ENCODE data around the gene EIF5.
A peak's percentile ranks its signal among the peaks of the same experiment; 100 is the strongest.

EIF5 gene

DNA sequence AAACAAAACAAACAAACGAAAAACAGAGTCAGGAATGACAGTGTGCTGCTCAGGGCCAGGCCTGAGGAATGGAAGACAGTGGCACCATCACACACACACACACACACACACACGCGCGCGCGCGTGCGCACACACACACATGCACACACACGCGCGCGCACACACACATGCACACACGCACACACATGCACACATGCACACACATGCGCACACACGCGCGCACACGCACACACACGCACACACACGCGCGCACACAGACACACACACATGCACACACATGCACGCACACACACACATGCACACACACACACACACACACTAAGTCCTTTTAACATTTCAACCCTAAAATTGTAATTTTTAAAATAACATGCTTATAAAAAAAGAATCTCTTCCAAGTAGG lies 38.0 kb downstream of the EIF5 start:
- DNase-seq (ENCODE audit: low spot score), result no peak

GRCh38 chr14:103372552-103373304 lies 38.7 kb downstream of the EIF5 start:
- no peak for DNase-seq (ENCODE audit: low spot score)

DNA sequence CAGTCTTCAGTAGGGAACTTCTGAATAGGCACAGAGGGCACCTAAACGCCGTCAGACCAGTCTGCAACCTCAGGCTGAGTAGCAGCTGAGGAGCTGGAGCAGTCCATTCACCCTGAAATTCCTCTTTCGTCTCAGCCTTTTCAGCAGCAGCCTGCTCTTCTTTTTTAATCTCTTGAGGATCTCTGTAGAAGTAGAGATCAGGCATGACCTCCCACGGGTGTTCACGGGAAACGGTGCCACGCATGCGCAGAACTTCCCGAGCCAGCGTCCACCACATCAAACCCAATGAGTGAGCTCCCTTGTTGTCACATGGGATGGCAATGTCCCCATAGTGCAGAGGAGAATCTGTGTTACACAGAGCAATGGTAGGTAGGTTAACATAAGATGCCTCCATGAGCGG lies 40.1 kb downstream of the EIF5 start:
- DNase-seq (ENCODE audit: low spot score), result no peak

DNA sequence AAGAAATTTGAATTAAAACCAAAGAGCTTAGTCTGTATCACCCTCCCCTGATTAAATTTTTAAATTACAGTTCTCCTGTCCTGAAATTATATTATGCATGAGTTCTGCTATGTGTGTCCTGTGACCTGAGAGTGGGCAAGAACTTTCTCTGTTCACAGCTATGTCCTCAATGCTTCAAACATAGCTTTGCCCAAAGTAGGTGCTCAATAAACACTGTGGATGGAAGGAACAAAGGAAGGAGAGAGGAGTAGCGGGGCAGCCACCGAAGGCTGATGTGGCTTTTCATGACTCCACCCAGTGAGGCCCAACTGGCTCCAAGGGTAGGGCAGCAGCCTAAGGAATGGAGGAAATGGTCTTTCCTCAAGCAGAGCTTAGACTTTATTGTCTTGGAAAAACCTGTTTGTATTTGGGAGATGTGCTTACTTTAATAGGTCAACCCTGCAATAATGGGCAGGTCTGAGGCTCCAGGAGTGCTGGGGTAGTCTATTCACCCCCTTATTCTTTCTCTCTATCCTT lies 43.5 kb downstream of the EIF5 start:
- DNase-seq (ENCODE audit: low spot score), result no peak

GRCh38 chr14:103378038-103378854 lies 44.2 kb downstream of the EIF5 start:
- no peak for DNase-seq (ENCODE audit: low spot score)

GRCh38 chr14:103380719-103381377 lies 46.8 kb downstream of the EIF5 start:
- no peak for DNase-seq (ENCODE audit: low spot score)

DNA sequence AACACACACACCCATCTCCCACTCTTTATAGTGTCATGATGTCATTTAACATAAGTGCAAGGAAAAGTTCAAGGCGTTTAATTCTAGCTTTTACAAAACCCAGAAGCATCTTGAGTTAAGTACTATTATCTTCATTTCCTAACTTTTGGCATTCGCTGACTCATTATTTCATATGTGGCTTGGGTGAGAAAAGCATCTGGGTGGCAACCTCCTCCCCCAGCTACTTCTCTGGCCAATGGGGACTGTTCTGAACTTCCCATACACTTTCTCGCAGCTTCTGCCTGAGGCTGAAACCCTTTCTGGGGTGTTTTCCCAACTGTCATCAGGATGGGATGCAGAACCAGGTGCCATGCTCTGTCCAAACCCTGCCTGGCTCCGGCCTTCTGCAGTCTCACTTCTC lies 48.3 kb downstream of the EIF5 start:
- no peak for DNase-seq (ENCODE audit: low spot score)

- DNase-seq (ENCODE audit: low spot score), result no peak
Observed at GRCh38 chr14:103384450-103385151, 50.6 kb downstream of the EIF5 start.

DNA sequence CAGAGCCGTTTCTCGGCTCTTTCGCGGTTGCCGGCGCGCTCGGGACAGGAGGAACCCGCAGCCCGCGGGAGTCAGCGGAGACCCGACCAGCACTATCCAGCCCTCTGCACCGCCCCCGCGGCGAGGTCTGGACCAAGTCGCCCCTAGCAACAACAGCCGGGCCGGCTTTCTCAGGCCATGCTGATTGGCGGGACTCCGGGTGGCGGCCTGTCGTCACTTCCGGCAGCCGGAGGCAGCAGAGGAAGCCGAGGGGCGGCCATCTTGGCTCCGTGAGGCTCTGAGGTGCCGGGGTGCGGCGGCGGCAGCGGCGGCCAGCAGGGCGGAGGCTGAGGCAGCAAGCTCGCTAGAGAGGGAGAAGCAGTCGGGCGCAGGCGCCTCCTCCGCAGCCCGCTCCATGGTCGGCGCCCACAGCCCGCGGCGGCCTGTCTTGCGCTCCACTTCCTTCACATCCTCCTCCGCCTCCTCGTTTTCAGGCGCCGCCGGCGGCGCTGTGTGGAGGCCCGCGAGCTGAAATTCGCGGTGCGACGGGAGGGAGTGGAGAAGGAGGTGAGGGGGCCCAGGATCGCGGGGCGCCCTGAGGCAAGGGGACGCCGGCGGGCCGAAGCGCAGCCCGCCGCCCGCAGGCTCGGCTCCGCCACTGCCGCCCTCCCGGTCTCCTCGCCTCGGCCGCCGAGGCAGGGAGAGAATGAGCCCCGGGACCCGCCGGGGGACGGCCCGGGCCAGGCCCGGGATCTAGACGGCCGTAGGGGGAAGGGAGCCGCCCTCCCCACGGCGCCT lies 51.3 kb downstream of the EIF5 start, which contains the start of gene MARK3:
Gene MARK3, plus strand, starts transcription at position 264 of the 777 bp plus-strand sequence. CDS start 615 bp downstream, outside the sequence.
- DNase-seq (ENCODE audit: low spot score), result peak; percentile 97

- DNase-seq (ENCODE audit: low spot score), result peak; percentile 30
Observed at GRCh38 chr14:103385929-103386712, 52.1 kb downstream of the EIF5 start.

- DNase-seq (ENCODE audit: low spot score), result no peak
Observed at GRCh38 chr14:103386713-103387329, 52.8 kb downstream of the EIF5 start.

- no peak for DNase-seq (ENCODE audit: low spot score)
Observed at GRCh38 chr14:103388664-103389063, 54.6 kb downstream of the EIF5 start.

DNA sequence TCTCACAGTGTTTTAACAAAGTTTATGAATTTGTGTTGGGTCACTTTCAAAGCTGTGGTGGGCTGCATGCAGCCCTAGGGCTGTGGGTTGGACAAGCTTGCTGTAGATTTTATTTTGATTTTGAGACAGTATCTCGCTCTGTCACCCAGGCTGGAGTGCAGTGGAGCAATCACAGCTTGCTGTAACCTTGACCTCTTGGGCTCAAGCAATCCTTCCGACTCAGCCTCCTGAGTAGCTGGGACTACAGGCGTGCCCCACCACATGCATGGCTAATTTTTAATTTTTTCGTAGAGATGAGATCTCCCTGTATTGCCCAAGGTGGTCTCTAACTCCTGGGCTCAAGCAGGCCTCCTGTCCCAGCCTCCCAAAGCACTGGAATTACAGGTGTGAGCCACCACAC lies 56.6 kb downstream of the EIF5 start:
- no peak for DNase-seq (ENCODE audit: low spot score)

GRCh38 chr14:103391048-103391447 lies 57.0 kb downstream of the EIF5 start:
- peak; percentile 74 for DNase-seq (ENCODE audit: low spot score)

GRCh38 chr14:103392106-103392505 lies 58.1 kb downstream of the EIF5 start:
- no peak for DNase-seq (ENCODE audit: low spot score)

DNA sequence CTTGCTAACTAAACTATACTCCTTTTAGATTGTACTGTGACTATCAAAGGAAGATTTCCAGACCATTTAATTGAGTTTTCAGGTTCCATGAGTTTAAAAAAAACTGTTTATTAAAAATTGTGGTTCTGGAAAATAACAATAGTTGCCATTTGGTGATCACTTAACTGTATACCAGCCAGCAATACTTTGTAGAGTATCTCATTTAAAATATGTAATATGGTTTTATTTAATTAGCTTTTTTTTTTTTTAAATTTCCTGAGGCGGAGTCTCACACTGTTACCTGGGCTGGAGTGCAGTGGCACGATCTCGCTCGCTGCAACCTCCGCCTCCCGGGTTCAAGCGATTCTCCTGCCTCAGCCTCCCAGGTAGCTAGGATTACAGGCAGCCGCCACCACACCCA lies 58.5 kb downstream of the EIF5 start:
- no peak for DNase-seq (ENCODE audit: low spot score)

DNA sequence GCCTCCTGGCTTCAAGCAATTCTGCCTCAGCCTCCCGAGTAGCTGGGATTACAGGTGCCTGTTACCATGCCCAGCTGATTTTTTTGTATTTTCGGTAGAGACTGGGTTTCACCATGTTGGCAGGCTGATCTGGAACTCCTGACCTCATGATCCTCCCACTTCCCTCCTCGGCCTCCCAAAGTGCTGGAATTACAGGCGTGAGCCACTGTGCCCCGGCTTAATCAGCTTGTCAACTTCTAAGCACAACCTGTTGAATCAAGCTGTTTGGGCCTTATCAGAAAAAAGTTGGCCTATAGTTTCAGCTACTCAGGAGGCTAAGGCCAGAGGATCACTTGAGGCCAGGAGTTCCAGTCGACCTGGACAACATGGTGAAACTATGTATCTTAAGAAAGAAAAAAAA lies 59.0 kb downstream of the EIF5 start:
- no peak for DNase-seq (ENCODE audit: low spot score)

DNA sequence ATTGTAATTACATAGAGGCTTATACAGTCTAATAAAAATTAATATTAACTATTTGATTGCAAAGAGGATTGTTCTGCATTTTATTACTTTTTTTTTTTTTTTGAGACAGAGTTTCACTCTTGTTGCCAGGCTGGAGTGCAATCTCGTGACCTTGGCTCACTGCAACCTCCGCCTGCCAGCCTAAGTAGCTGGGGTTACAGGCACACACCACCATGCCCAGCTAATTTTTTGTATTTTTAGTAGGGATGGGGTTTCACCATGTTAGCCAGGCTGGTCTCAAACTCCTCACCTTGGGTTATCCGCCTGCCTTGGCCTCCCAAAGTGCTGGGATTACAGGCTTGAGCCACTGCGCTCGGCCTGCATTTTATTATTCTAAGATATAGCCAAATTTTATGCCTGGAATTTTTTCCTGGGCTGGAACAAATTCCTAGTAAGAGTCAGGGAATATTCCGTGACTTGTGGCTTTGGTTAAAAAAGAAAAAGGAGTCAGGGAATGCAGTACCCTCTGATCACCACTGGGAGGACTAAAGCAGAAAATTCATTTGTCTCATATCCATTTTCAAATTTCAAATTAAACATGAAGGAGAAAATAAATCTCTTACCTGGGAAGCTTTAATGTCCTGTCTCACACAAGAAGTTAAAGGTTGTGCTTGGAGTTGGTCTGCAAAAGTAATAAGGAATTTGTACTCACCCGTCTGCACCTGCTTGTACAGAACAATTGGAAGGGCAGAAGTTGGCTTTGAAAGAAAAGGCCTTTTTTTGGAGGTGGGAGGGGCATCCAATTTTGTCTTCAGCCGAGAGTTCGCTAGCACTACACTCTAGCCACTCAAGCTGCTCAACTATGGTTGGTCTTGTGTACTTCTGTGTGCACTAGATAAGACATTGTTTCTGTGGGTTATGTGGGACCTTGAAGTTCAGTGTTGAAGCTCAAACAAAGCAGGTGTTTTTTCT lies 59.9 kb downstream of the EIF5 start:
- no peak for DNase-seq (ENCODE audit: low spot score)
